Cardiac muscle cell (in vitro differentiated cells and primary cell): ENCODE results near the gene PALB2. TPM values are rescaled to one million over a fixed set of nuclear protein-coding genes. Genes with fewer than 3 reads are reported as not detected.

Source experiments
- DNase-seq, 2 donors: peaks; one replicate each; pipeline versions ENCODE4 v3.0.0 to v3.0.0-alpha.2; 2010 to 2017; ENCODE audit warnings: low read depth in 1 of 2, low spot score in 1 of 2
- H3K27ac ChIP-seq: fragments of 200-600 bp; sonication (generic); 2 replicates; pipeline ENCODE4 v1.5.1; 2016
- H3K27me3 ChIP-seq: fragments of 200-600 bp; sonication (generic); 2 replicates; pipeline ENCODE4 v1.6.0; 2016; ENCODE audit warnings: control low read depth
- H3K36me3 ChIP-seq: fragments of 200-600 bp; sonication (generic); 2 replicates; pipeline ENCODE4 v1.5.1; 2016; ENCODE audit warnings: control low read depth
- H3K4me1 ChIP-seq: fragments of 200-600 bp; sonication (generic); 2 replicates; pipeline ENCODE4 v1.8.1; 2017; ENCODE audit warnings: low read depth, mild to moderate bottlenecking, mixed run types
- H3K4me3 ChIP-seq: fragments of 200-600 bp; sonication (generic); 2 replicates; pipeline ENCODE4 v1.5.1; 2016; ENCODE audit warnings: mild to moderate bottlenecking
- H3K9me3 ChIP-seq: fragments of 200-600 bp; sonication (generic); 2 replicates; pipeline ENCODE4 v1.5.1; 2017; ENCODE audit warnings: low read depth, mild to moderate bottlenecking, control low read depth
- CTCF ChIP-seq: IDR thresholded peaks from 2 replicates; pipeline ENCODE4 v1.5.1; 2012; ENCODE audit warnings: low read depth, mild to moderate bottlenecking, low read length
- polyA plus RNA-seq: library from polyadenylated mRNA; unstranded; fragments of >200 nt; fragmentation: Nextera tagmentation; extraction: Ambion mirVana; gene quantifications from 2 replicates; pipeline ENCODE4 v1.2.1, GENCODE V29; 2016
- total RNA-seq: library from RNA; depleted of rRNA; stranded (reverse); fragments of >200 nt; gene quantifications from 2 replicates; pipeline ENCODE4 v1.2.3, GENCODE V29; 2016

PALB2 gene
- total and polyA plus RNA-seq, 2 experiments from 2014 or later: 9.5 to 10.8 TPM

DNA sequence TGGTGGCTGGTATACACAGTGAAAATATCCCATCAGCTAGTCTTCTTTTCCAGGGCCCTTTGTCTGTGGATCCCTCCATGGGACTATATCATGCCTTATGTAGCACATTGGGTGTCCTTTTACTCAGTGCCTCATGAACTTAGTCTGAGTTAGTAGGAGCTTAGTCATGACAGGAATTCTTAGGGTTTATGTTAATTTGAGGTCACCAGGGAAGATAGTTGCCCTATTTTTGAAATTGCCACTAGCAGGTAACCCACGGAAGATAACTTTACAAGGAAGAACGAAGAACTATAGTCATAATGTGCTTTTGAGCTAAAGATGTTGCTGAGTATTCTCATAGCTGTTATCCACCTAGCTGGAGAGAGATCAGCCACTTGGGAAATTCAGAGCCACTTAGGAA lies 22.8 kb upstream of the PALB2 start:
- Histone ChIP-seq H3K4me3 (no peak overlapping the region), H3K4me1 (no peaks in the 10 kb centered on the region), H3K36me3 (peaks cover 86% of the 10 kb centered on the region), H3K27ac (no peak overlapping the region), H3K9me3 (no peaks in the 10 kb centered on the region), H3K27me3 (no peaks in the 10 kb centered on the region)
- TF ChIP-seq CTCF: no peak
- no peak for DNase-seq

DNA sequence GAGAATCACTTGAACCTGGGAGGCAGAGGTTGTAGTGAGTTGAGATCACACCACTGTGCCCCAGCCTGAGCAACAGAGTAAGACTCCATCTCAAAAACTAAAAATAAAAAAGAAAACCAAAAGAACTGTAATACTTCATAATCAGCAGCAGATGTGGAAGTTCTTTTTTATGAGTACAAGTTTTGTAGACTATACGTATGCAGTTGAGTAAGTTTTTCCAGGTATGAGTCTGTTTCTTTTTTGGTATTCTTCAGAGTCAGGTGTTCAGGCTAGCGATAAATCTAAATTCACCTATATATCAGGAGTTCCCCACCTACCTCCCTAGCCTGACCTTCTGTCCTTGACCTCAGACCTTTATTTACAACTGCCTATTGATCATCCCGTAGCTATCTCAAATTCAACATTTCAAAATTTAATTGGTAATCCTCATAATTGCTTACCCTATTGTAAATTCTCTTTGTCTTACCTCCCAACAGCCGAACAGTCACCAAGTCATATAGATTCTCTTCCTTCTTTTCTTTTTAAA lies 10.9 kb upstream of the PALB2 start:
- Histone ChIP-seq H3K27me3 (no peaks in the 10 kb centered on the region), H3K4me3 (no peak overlapping the region), H3K9me3 (no peaks in the 10 kb centered on the region), H3K27ac (no peak overlapping the region), H3K36me3 (peaks cover 6% of the 10 kb centered on the region), H3K4me1 (no peaks in the 10 kb centered on the region)
- no peak for DNase-seq
- TF ChIP-seq CTCF: no peak

- H3K4me3 ChIP-seq: no peak overlapping the region
- H3K36me3 ChIP-seq: peaks cover 8% of the 10 kb centered on the region
- H3K27ac ChIP-seq: no peak overlapping the region
- TF ChIP-seq CTCF: no peak
- H3K27me3 ChIP-seq: no peaks in the 10 kb centered on the region
- DNase-seq: no peak
- H3K4me1 ChIP-seq: no peaks in the 10 kb centered on the region
- H3K9me3 ChIP-seq: no peaks in the 10 kb centered on the region
These were observed 9.7 kb upstream of the PALB2 start for GRCh38 chr16:23650674-23651416.

GRCh38 chr16:23642246-23642774 lies 1.2 kb upstream of the PALB2 start:
- DNase-seq: no peak
- peaks cover 8% of the 10 kb centered on the region for H3K4me1 ChIP-seq
- H3K27ac ChIP-seq: no peak overlapping the region
- no peaks in the 10 kb centered on the region for H3K27me3 ChIP-seq
- H3K36me3 ChIP-seq: peaks cover 17% of the 10 kb centered on the region
- peak overlapping the region; percentile 69 for H3K4me3 ChIP-seq
- no peaks in the 10 kb centered on the region for H3K9me3 ChIP-seq
- no peak for TF ChIP-seq CTCF

GRCh38 chr16:23640615-23640930 lies 537 bp downstream of the PALB2 start:
- Histone ChIP-seq H3K27ac (peak overlapping the region; percentile 81), H3K36me3 (peaks cover 22% of the 10 kb centered on the region), H3K4me3 (peak overlapping the region; percentile 69), H3K9me3 (no peaks in the 10 kb centered on the region), H3K27me3 (no peaks in the 10 kb centered on the region), H3K4me1 (peaks cover 8% of the 10 kb centered on the region)
- DNase-seq: peak in 1 of 2 donors; percentile 11
- TF ChIP-seq CTCF: no peak
